ENCODE results near the gene FAM200A. TPM values are rescaled to one million over a fixed set of nuclear protein-coding genes. Genes with fewer than 3 reads are reported as not detected.

The FAM200A gene
- total and polyA plus RNA-seq, 2 of the 13 experiments (the other 11 are each of a cell fraction or from before 2014, with no cell fraction given), result 4.7 to 6.3 TPM

- TF ChIP-seq MNT (IDR thresholded peaks at IDR 0.05) (no peak), TP53 (CRISPR knock-in tag; conservative IDR thresholded peaks at IDR 0.05) (no peak), ZNF430 (CRISPR knock-in tag; IDR thresholded peaks at IDR 0.05) (peak; percentile 83), NCOA1 (CRISPR knock-in tag; IDR thresholded peaks at IDR 0.05) (no peak), ISL2 (CRISPR knock-in tag; IDR thresholded peaks at IDR 0.05) (peak; percentile 34; the same call in 1 of the 2 replicates), TEAD3 (CRISPR knock-in tag; optimal IDR thresholded peaks at IDR 0.05; ENCODE audit: borderline replicate concordance) (peak; percentile 31), CHCHD3 (CRISPR knock-in tag; IDR thresholded peaks at IDR 0.05) (0 out of 2 replicates have a peak, but pooled peaks have one; percentile 23), ZNF816 (CRISPR knock-in tag; IDR thresholded peaks at IDR 0.05; ENCODE audit: borderline replicate concordance) (peak; percentile 91; the same call in 1 of the 2 replicates), ZNF777 (CRISPR knock-in tag; IDR thresholded peaks at IDR 0.05) (peak; percentile 77), ZNF883 (CRISPR knock-in tag; IDR thresholded peaks at IDR 0.05; ENCODE audit: not compliant biosample characterization) (no peak), NFIB (CRISPR knock-in tag; IDR thresholded peaks at IDR 0.05; ENCODE audit: borderline replicate concordance) (no peak), FIP1L1 (IDR thresholded peaks at IDR 0.05; ENCODE audit: borderline replicate concordance, insufficient read depth, low read depth, low read length) (0 out of 2 replicates have a peak, but pooled peaks have one; percentile 35), GABPB1 (CRISPR knock-in tag; IDR thresholded peaks at IDR 0.05) (peak; percentile 96), TGIF2 (CRISPR knock-in tag; IDR thresholded peaks at IDR 0.05) (peak; percentile 57; the same call in 1 of the 2 replicates), SYNCRIP (IDR thresholded peaks at IDR 0.05; ENCODE audit: insufficient read depth, low read depth, low read length) (no peak), PHB2 (IDR thresholded peaks at IDR 0.05; ENCODE audit: partially characterized antibody) (no peak), ZNF20 (CRISPR knock-in tag; IDR thresholded peaks at IDR 0.05) (peak; percentile 23; the same call in 1 of the 2 replicates), ZNF550 (CRISPR knock-in tag; IDR thresholded peaks at IDR 0.05; ENCODE audit: borderline replicate concordance) (peak; percentile 95), KDM5B (CRISPR knock-in tag; IDR thresholded peaks at IDR 0.05; ENCODE audit: borderline replicate concordance) (peak; percentile 84), U2AF1 (optimal IDR thresholded peaks at IDR 0.05; ENCODE audit: low read depth, low read length) (no peak), ZNF546 (CRISPR knock-in tag; conservative IDR thresholded peaks at IDR 0.05) (0 out of 2 replicates have a peak, but pooled peaks have one; percentile 72), YEATS2 (CRISPR knock-in tag; IDR thresholded peaks at IDR 0.05; ENCODE audit: borderline replicate concordance) (peak; percentile 100), ZNF567 (CRISPR knock-in tag; IDR thresholded peaks at IDR 0.05; ENCODE audit: borderline replicate concordance) (no peak; the same call in 1 of the 2 replicates), GATAD1 (CRISPR knock-in tag; IDR thresholded peaks at IDR 0.05) (peak; percentile 91), ZBTB42 (CRISPR knock-in tag; IDR thresholded peaks at IDR 0.05) (no peak; the same call in 1 of the 2 replicates)
- TF ChIP-seq, protein P1, sequence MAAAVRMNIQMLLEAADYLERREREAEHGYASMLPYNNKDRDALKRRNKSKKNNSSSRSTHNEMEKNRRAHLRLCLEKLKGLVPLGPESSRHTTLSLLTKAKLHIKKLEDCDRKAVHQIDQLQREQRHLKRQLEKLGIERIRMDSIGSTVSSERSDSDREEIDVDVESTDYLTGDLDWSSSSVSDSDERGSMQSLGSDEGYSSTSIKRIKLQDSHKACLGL (CRISPR knock-in tag; IDR thresholded peaks at IDR 0.05), result peak; percentile 81
- TF ChIP-seq, protein P2, sequence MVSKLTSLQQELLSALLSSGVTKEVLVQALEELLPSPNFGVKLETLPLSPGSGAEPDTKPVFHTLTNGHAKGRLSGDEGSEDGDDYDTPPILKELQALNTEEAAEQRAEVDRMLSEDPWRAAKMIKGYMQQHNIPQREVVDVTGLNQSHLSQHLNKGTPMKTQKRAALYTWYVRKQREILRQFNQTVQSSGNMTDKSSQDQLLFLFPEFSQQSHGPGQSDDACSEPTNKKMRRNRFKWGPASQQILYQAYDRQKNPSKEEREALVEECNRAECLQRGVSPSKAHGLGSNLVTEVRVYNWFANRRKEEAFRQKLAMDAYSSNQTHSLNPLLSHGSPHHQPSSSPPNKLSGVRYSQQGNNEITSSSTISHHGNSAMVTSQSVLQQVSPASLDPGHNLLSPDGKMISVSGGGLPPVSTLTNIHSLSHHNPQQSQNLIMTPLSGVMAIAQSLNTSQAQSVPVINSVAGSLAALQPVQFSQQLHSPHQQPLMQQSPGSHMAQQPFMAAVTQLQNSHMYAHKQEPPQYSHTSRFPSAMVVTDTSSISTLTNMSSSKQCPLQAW (CRISPR knock-in tag; IDR thresholded peaks at IDR 0.05), result peak; percentile 73; the same call in 1 of the 2 replicates
Measured at GRCh38 chr7:99558306-99559174, 6.6 kb upstream of the FAM200A start, which contains the start of gene ZNF655 (continued).

Measured in HepG2 (cell line).